GM23338 (cell line): ENCODE results near the gene DEXI. TPM values are rescaled to one million over a fixed set of nuclear protein-coding genes. Genes with fewer than 3 reads are reported as not detected.

Source experiments
- ATAC-seq: fragments of 200-7000 bp; cut with Tn5 transposase; 3 replicates; pipeline ENCODE4 v1.9.1; 2020
- DNase-seq: peaks from one replicate; pipeline ENCODE4 v3.0.0-alpha.2; 2015; ENCODE audit warnings: low spot score
- H2AFZ ChIP-seq: fragments of 200-600 bp; sonication (generic); 2 replicates; pipeline ENCODE4 v1.8.0; 2016; ENCODE audit warnings: antibody characterized with exemption, mild to moderate bottlenecking, moderate library complexity
- H3F3A ChIP-seq: fragments of 200-600 bp; sonication (generic); replicated peaks from 2 replicates; pipeline ENCODE4 v1.8.0; 2017; ENCODE audit warnings: antibody characterized with exemption, mixed run types, low read depth
- H3K27ac ChIP-seq: fragments of 200-600 bp; sonication (generic); 2 replicates; pipeline ENCODE4 v1.6.1; 2016; ENCODE audit warnings: low read depth
- H3K27me3 ChIP-seq: fragments of 200-600 bp; sonication (generic); 2 replicates; pipeline ENCODE4 v1.8.0; 2016; ENCODE audit warnings: mild to moderate bottlenecking, mixed run types, moderate library complexity; ENCODE audit not compliant: insufficient read depth
- H3K36me3 ChIP-seq: fragments of 200-600 bp; sonication (generic); 2 replicates; pipeline ENCODE4 v1.8.0; 2016; ENCODE audit warnings: mild to moderate bottlenecking; ENCODE audit not compliant: insufficient read depth
- H3K4me1 ChIP-seq: fragments of 200-600 bp; sonication (generic); 2 replicates; pipeline ENCODE4 v1.8.0; 2016; ENCODE audit warnings: mild to moderate bottlenecking, moderate library complexity; ENCODE audit not compliant: insufficient read depth
- H3K4me2 ChIP-seq: fragments of 200-600 bp; sonication (generic); 2 replicates; pipeline ENCODE4 v1.7.1; 2017; ENCODE audit warnings: mixed run types
- H3K4me3 ChIP-seq: fragments of 200-600 bp; sonication (generic); 2 replicates; pipeline ENCODE4 v1.6.1; 2016; ENCODE audit warnings: mixed run types
- H3K79me2 ChIP-seq: fragments of 200-600 bp; sonication (generic); replicated peaks from 2 replicates; pipeline ENCODE4 v1.8.0; 2017; ENCODE audit warnings: mild to moderate bottlenecking; ENCODE audit not compliant: insufficient read depth
- H3K9me2 ChIP-seq: fragments of 200-600 bp; sonication (generic); 2 replicates; pipeline ENCODE4 v1.8.0; 2017; ENCODE audit not compliant: insufficient read depth
- H4K20me1 ChIP-seq: fragments of 200-600 bp; sonication (generic); replicated peaks from 2 replicates; pipeline ENCODE4 v1.8.0; 2017; ENCODE audit warnings: mild to moderate bottlenecking; ENCODE audit not compliant: insufficient read depth
- H3K27ac Mint-ChIP-seq: 2 replicates; pipeline ENCODE4 v1.8.0; 2020; ENCODE audit warnings: inconsistent platforms, mild to moderate bottlenecking, moderate library complexity, mixed read lengths
- H3K27me3 Mint-ChIP-seq: 3 replicates; pipeline ENCODE4 v1.8.0; 2022; ENCODE audit warnings: low read depth, mild to moderate bottlenecking, moderate library complexity, mixed read lengths, inconsistent platforms; ENCODE audit not compliant: insufficient read depth, poor library complexity
- H3K36me3 Mint-ChIP-seq: 3 replicates; pipeline ENCODE4 v1.8.0; 2021; ENCODE audit warnings: low read depth, mild to moderate bottlenecking, inconsistent platforms, moderate library complexity, mixed read lengths
- H3K4me1 Mint-ChIP-seq: 3 replicates; pipeline ENCODE4 v1.8.0; 2020; ENCODE audit warnings: mild to moderate bottlenecking, inconsistent platforms, mixed read lengths
- H3K4me3 Mint-ChIP-seq: 3 replicates; pipeline ENCODE4 v1.8.0; 2021; ENCODE audit warnings: moderate library complexity, mild to moderate bottlenecking, inconsistent platforms, mixed read lengths
- H3K9me3 Mint-ChIP-seq: 3 replicates; pipeline ENCODE4 v1.8.0; 2020; ENCODE audit warnings: moderate library complexity, mild to moderate bottlenecking, inconsistent platforms, mixed read lengths
- ETS1 ChIP-seq: IDR thresholded peaks from 2 replicates; pipeline ENCODE4 v1.6.1; 2016; ENCODE audit warnings: antibody characterized with exemption
- JUNB ChIP-seq: IDR thresholded peaks from one replicate; pipeline ENCODE4 v1.6.1; 2016; ENCODE audit warnings: antibody characterized with exemption; ENCODE audit not compliant: unreplicated experiment
- REST ChIP-seq: IDR thresholded peaks from one replicate; pipeline ENCODE4 v1.6.1; 2018; ENCODE audit warnings: antibody characterized with exemption; ENCODE audit not compliant: unreplicated experiment
- STAT1 ChIP-seq: IDR thresholded peaks from one replicate; pipeline ENCODE4 v1.6.1; 2016; ENCODE audit warnings: antibody characterized with exemption; ENCODE audit not compliant: unreplicated experiment
- ZNF114 ChIP-seq: fragments of 250-450 bp; sonication (Bioruptor Pico); IDR thresholded peaks from 2 replicates; pipeline ENCODE4 v1.5.0; 2020; ENCODE audit warnings: mild to moderate bottlenecking, moderate library complexity
- ZNF462 ChIP-seq: fragments of 250-450 bp; sonication (Bioruptor Pico); IDR thresholded peaks from 2 replicates; pipeline ENCODE4 v1.5.0; 2020; ENCODE audit warnings: mild to moderate bottlenecking, moderate library complexity
- polyA plus RNA-seq: library from polyadenylated mRNA; unstranded; fragments of >200 nt; fragmentation: Nextera tagmentation; extraction: Ambion mirVana; gene quantifications from 2 replicates; pipeline ENCODE4 v1.2.1, GENCODE V29; 2016
- total RNA-seq: library from RNA; depleted of rRNA; stranded (reverse); fragments of >200 nt; shearing (Covaris generic); gene quantifications from 2 replicates; pipeline ENCODE4 v1.2.3, GENCODE V29; 2014

The DEXI gene
- total and polyA plus RNA-seq, 2 experiments from 2014 or later = 26.5 to 58.2 TPM

- ATAC-seq (no peak), DNase-seq (no peak)
- H3F3A ChIP-seq = no peaks in the 10 kb centered on the region
- no peak overlapping the region for H2AFZ ChIP-seq
- no peak overlapping the region for H3K27ac ChIP-seq
- Mint-ChIP-seq H3K27ac (no peak overlapping the region), H3K4me3 (no peak overlapping the region), H3K27me3 (peaks cover 2% of the 10 kb centered on the region), H3K4me1 (peaks cover 2% of the 10 kb centered on the region; the same call in 1 of the 3 replicates), H3K9me3 (no peaks in the 10 kb centered on the region), H3K36me3 (no peaks in the 10 kb centered on the region)
- H3K4me2 ChIP-seq = no peak overlapping the region
- H3K36me3 ChIP-seq = no peaks in the 10 kb centered on the region
- no peaks in the 10 kb centered on the region for H4K20me1 ChIP-seq
- H3K4me1 ChIP-seq = no peaks in the 10 kb centered on the region; the same call in 1 of the 2 replicates
- H3K79me2 ChIP-seq = no peaks in the 10 kb centered on the region
- H3K27me3 ChIP-seq = no peaks in the 10 kb centered on the region
- no peaks in the 10 kb centered on the region for H3K9me2 ChIP-seq
- no peak overlapping the region for H3K4me3 ChIP-seq
- no peak for TF ChIP-seq REST
- TF ChIP-seq ETS1 = no peak
- no peak for TF ChIP-seq STAT1
- TF ChIP-seq ZNF114 (CRISPR knock-in tag) = no peak
- no peak for TF ChIP-seq ZNF462 (CRISPR knock-in tag)
- no peak for TF ChIP-seq JUNB
Observed at GRCh38 chr16:10919003-10919351, 23.3 kb downstream of the DEXI start.
